Measurements from ENCODE around the gene TMEM132D. TPM values are rescaled to one million over a fixed set of nuclear protein-coding genes. Genes with fewer than 3 reads are reported as not detected.

Gene TMEM132D
- total RNA-seq, 1 donor from 2014 or later = 16.5 TPM

DNA sequence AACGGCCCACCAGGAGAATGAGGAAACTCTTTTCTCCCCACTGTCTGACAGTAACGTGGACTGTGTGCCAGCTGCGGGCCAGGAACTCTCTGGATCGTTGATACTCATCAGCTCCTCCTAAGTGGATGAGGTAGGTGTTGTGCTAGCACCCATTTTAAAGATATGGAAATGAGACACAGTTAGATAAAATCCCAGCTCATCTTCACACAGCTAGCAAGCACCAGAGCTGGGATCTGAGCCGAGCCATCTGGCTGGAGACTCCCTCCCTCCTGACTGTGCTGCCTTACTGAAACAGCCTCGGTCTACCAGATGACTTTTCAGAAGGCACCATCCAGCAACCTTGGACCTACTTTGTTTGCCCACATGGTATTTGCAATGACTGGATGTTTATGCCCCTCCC lies 49.2 kb downstream of the TMEM132D start:
- no peak overlapping the region for H3K27ac Mint-ChIP-seq (ENCODE audit: unreplicated experiment)

DNA sequence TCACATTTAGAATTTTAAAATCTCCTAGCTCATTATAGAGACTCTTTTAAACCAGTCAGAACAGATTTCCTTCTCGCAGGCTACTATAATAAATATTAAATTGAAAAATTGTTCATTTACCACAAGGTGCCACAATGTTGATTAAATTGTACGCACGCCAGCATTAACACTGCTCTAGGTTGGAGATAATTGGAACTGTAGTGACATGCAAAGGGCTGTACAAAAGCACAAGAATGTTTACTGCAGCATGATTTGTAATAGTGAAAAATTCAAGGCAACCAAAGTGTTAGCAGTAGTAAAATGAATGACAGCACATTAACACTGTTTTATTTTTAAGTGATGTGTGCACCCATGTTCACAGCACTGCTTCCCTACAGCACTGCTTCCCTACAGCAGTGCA lies 52.5 kb downstream of the TMEM132D start:
- Mint-ChIP-seq H3K4me1 (ENCODE audit: low read depth, unreplicated experiment) (peaks cover 13% of the 10 kb centered on the region), H3K9me3 (ENCODE audit: unreplicated experiment) (peaks cover 2% of the 10 kb centered on the region), H3K27me3 (ENCODE audit: unreplicated experiment) (peaks cover 2% of the 10 kb centered on the region), H3K27ac (ENCODE audit: unreplicated experiment) (no peak overlapping the region), H3K4me3 (ENCODE audit: unreplicated experiment) (no peak overlapping the region), H3K36me3 (ENCODE audit: unreplicated experiment) (peaks cover 5% of the 10 kb centered on the region)
- TF ChIP-seq, protein P1, sequence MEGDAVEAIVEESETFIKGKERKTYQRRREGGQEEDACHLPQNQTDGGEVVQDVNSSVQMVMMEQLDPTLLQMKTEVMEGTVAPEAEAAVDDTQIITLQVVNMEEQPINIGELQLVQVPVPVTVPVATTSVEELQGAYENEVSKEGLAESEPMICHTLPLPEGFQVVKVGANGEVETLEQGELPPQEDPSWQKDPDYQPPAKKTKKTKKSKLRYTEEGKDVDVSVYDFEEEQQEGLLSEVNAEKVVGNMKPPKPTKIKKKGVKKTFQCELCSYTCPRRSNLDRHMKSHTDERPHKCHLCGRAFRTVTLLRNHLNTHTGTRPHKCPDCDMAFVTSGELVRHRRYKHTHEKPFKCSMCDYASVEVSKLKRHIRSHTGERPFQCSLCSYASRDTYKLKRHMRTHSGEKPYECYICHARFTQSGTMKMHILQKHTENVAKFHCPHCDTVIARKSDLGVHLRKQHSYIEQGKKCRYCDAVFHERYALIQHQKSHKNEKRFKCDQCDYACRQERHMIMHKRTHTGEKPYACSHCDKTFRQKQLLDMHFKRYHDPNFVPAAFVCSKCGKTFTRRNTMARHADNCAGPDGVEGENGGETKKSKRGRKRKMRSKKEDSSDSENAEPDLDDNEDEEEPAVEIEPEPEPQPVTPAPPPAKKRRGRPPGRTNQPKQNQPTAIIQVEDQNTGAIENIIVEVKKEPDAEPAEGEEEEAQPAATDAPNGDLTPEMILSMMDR (IDR thresholded peaks at IDR 0.05; ENCODE audit: partially characterized antibody, unreplicated experiment) = no peak
- no peak for DNase-seq

More for the DNA sequence above, 49.2 kb downstream of the TMEM132D start:
- TF ChIP-seq, protein P1 (IDR thresholded peaks at IDR 0.05; ENCODE audit: partially characterized antibody, unreplicated experiment) = no peak
- Mint-ChIP-seq H3K27me3 (ENCODE audit: unreplicated experiment) (peaks cover 2% of the 10 kb centered on the region), H3K9me3 (ENCODE audit: unreplicated experiment) (peaks cover under 1% of the 10 kb centered on the region), H3K36me3 (ENCODE audit: unreplicated experiment) (peaks cover 5% of the 10 kb centered on the region), H3K4me1 (ENCODE audit: low read depth, unreplicated experiment) (peaks cover 10% of the 10 kb centered on the region), H3K4me3 (ENCODE audit: unreplicated experiment) (no peak overlapping the region)
- no peak for DNase-seq

DNA sequence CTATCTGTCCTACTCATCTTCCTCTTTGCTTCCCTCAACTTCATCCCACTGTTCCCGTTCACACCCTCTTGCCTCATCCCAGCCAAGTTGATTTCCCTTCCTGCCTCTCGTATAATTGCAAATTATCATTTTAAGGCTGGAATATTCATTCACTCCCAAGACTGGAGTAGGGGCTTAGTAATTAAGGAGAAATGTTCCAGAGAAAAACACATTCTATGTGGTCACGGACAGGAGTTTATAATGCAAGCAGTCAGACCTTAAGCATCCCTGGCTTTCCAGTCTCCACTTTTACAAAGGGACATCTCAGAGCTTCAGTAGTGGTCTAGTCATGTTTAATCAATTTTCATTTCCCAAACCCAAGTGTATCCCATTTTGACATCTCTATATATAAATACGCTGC lies 54.9 kb downstream of the TMEM132D start:
- TF ChIP-seq, protein P1 (IDR thresholded peaks at IDR 0.05; ENCODE audit: partially characterized antibody, unreplicated experiment) = no peak
- H3K9me3 Mint-ChIP-seq (ENCODE audit: unreplicated experiment) = peaks cover 3% of the 10 kb centered on the region
- peaks cover 9% of the 10 kb centered on the region for H3K36me3 Mint-ChIP-seq (ENCODE audit: unreplicated experiment)
- no peak overlapping the region for H3K27ac Mint-ChIP-seq (ENCODE audit: unreplicated experiment)
- peaks cover 13% of the 10 kb centered on the region for H3K4me1 Mint-ChIP-seq (ENCODE audit: low read depth, unreplicated experiment)
- no peak for DNase-seq
- H3K27me3 Mint-ChIP-seq (ENCODE audit: unreplicated experiment) = no peaks in the 10 kb centered on the region
- H3K4me3 Mint-ChIP-seq (ENCODE audit: unreplicated experiment) = no peak overlapping the region

DNA sequence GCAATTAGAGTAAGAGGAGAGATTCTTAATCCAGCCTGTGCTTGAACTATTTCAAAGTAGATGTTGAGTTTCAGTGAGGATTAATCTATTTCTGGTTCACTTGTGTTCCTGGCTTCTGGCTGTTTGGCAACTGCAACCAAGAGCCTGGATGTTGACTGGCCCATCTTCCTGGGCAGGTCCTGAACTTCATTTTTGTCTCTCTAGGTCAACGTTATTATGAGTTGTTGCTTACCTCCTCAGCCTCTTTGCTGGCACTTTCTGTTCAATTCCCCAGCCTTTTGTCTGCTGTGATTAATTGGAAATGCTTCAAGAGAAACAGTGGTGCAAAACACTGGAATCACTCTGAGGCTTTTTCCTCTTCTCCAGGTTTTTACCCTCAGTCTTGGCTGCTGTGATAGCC lies 56.8 kb downstream of the TMEM132D start:
- DNase-seq = no peak
- H3K4me3 Mint-ChIP-seq (ENCODE audit: unreplicated experiment) = no peak overlapping the region
- TF ChIP-seq, protein P1 (IDR thresholded peaks at IDR 0.05; ENCODE audit: partially characterized antibody, unreplicated experiment) = no peak
- H3K27me3 Mint-ChIP-seq (ENCODE audit: unreplicated experiment) = no peaks in the 10 kb centered on the region
- H3K36me3 Mint-ChIP-seq (ENCODE audit: unreplicated experiment) = peaks cover 5% of the 10 kb centered on the region
- H3K9me3 Mint-ChIP-seq (ENCODE audit: unreplicated experiment) = peaks cover 4% of the 10 kb centered on the region
- peaks cover 8% of the 10 kb centered on the region for H3K4me1 Mint-ChIP-seq (ENCODE audit: low read depth, unreplicated experiment)
- H3K27ac Mint-ChIP-seq (ENCODE audit: unreplicated experiment) = no peak overlapping the region

DNA sequence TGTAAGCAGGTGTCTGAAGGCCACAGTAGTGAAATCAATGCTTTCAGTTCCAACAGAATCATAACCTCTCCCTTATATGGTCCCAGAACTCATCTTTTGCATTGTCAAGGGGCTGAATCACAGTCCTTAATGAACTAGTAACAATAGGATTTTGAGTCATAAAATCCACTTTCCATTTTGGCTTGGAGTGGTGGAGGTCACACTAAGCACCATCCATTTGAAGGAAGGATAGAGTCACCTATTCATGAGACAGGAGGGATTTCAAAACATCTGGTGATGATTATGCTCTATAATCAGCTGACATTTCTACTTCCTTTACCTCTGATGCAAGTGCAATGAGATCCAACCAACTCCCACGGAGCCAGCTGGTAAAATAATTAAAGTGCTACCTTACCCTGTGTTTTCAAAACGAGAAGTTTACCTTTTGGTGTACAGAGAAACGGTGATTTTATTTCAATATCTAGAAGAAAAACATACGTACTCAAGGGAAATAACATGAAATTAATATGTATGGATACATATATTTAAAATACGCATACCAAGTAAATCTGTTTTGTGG lies 59.1 kb downstream of the TMEM132D start:
- Mint-ChIP-seq H3K4me3 (ENCODE audit: unreplicated experiment) (no peak overlapping the region), H3K9me3 (ENCODE audit: unreplicated experiment) (peaks cover 4% of the 10 kb centered on the region), H3K27ac (ENCODE audit: unreplicated experiment) (no peak overlapping the region), H3K27me3 (ENCODE audit: unreplicated experiment) (no peaks in the 10 kb centered on the region), H3K4me1 (ENCODE audit: low read depth, unreplicated experiment) (peaks cover 2% of the 10 kb centered on the region), H3K36me3 (ENCODE audit: unreplicated experiment) (peaks cover 5% of the 10 kb centered on the region)
- no peak for DNase-seq
- TF ChIP-seq, protein P1 (IDR thresholded peaks at IDR 0.05; ENCODE audit: partially characterized antibody, unreplicated experiment) = no peak
